ENCODE data around the gene ALPK1. TPM values are rescaled to one million over a fixed set of nuclear protein-coding genes. Genes with fewer than 3 reads are reported as not detected.

The ALPK1 gene
- total RNA-seq, 1 donor from 2014 or later, result 40.1 TPM

DNA sequence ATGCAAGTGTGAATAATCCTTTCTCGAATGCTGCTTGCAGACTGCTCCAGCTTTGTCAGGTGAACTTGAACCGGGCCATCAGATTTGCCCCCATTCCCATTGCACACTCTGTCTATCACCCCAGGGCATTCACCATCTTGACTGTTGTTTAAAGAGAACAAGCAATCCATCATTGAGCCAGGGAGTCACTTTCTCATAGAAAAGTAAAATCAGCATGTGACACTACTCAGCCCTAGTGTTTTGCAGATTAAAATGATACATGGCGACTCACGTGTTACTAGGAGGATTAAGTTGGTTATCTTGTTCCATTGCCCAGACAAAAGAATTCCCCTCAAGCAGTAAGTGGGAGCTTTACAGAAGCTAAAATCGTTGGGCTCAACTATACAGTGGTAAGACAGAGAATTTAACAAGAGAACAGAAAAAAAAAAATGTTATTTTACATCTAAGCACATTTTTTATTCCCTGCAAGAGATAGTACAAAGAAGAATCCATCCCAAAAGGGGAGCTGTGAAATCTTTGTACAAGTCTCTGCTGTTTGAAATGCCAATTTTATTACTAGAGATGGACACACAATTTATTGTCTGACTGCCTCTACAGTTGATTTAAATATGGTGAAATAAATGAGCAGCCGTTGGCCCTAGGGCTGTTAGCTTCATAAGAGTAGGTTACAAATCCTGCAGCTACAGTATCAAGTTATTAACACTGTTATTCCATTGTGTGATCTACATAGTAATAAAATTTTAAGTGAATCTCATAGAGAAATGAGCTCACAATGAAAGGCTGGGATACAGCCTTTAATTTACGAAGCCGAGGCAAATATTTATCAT lies 151.3 kb downstream of the ALPK1 start:
- H3K4me1 ChIP-seq, result no peaks in the 10 kb centered on the region
- no peak for DNase-seq
- H3K9me3 ChIP-seq, result peaks cover 17% of the 10 kb centered on the region
- intact Hi-C loops (cut with DNase I), result no loop called here
- H3K36me3 ChIP-seq, result no peaks in the 10 kb centered on the region
- TF ChIP-seq, protein P1, sequence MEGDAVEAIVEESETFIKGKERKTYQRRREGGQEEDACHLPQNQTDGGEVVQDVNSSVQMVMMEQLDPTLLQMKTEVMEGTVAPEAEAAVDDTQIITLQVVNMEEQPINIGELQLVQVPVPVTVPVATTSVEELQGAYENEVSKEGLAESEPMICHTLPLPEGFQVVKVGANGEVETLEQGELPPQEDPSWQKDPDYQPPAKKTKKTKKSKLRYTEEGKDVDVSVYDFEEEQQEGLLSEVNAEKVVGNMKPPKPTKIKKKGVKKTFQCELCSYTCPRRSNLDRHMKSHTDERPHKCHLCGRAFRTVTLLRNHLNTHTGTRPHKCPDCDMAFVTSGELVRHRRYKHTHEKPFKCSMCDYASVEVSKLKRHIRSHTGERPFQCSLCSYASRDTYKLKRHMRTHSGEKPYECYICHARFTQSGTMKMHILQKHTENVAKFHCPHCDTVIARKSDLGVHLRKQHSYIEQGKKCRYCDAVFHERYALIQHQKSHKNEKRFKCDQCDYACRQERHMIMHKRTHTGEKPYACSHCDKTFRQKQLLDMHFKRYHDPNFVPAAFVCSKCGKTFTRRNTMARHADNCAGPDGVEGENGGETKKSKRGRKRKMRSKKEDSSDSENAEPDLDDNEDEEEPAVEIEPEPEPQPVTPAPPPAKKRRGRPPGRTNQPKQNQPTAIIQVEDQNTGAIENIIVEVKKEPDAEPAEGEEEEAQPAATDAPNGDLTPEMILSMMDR (IDR thresholded peaks at IDR 0.05), result no peak
- H3K27me3 ChIP-seq (ENCODE audit: low read depth), result no peaks in the 10 kb centered on the region
- ATAC-seq, result no peak
- no peak overlapping the region for H3K4me3 ChIP-seq
- H3K27ac ChIP-seq, result no peak overlapping the region

DNA sequence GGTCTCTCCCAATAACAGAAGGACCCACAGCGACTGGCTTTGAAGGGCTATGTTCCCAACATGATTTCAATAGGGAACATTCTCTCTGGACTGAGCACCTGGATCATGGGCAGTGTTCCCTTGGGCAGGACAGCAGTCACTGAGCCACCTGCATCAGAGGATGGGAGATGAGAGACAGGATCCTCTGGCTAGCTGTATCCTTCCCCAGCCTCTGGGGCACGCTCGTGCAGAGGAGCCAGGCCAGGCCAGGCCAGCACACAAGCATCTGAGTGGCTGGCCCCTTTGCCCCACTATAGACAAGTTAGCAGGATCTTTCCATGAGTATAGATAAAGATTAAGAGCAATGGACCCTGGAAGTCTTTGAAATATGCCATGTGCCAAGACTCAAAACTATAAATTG lies 152.5 kb downstream of the ALPK1 start:
- Histone ChIP-seq H3K36me3 (no peaks in the 10 kb centered on the region), H3K4me3 (no peak overlapping the region), H3K9me3 (peaks cover 14% of the 10 kb centered on the region), H3K27ac (no peak overlapping the region), H3K27me3 (ENCODE audit: low read depth) (no peaks in the 10 kb centered on the region), H3K4me1 (no peaks in the 10 kb centered on the region)
- DNase-seq, result no peak
- intact Hi-C loops (cut with DNase I), result no loop called here
- no peak for ATAC-seq
- TF ChIP-seq, protein P1 (IDR thresholded peaks at IDR 0.05), result no peak

DNA sequence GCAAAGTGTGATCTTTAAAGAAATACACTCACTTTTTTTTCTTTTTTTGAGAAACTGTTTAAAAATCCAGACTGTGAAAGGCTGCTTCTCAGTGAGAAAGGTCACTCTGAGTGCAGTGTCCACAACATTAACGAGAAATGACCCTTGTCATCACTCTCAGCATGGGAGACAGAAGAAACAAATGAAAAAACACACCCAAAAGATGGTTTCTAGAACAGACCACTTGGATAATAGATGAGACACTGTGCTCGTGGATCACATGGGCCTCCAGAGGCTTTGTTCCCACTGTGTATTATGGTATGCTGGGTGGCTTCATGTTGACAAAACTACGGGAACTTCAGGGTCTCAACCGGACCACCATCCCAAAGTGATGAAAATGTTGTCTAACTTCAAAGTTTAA lies 153.9 kb downstream of the ALPK1 start:
- H3K27me3 ChIP-seq (ENCODE audit: low read depth), result no peaks in the 10 kb centered on the region
- no peaks in the 10 kb centered on the region for H3K4me1 ChIP-seq
- intact Hi-C loops (cut with DNase I), result no loop called here
- TF ChIP-seq, protein P1 (IDR thresholded peaks at IDR 0.05), result no peak
- no peak overlapping the region for H3K4me3 ChIP-seq
- H3K9me3 ChIP-seq, result no peaks in the 10 kb centered on the region
- no peak overlapping the region for H3K27ac ChIP-seq
- ATAC-seq, result no peak
- no peaks in the 10 kb centered on the region for H3K36me3 ChIP-seq
- no peak for DNase-seq

DNA sequence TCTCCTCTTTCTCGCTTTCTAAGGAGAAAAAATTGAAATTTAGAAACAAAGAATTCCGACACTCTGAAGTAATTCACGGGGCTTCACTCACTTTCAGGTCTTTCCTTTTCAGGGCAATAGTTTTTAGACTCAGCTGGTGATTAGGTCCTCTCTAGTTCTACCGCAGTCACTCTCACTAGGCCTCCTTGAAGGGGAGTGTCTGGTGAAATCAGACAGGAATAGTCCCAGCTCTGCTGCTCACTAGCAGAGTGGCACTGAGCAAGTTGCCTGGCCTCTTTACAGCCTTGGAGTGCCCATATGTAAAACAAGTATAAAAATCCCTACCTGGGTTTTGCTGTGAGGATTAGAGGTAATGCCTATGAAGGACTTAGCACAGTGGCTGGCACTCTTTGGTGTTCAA lies 154.7 kb downstream of the ALPK1 start:
- no peaks in the 10 kb centered on the region for H3K4me1 ChIP-seq
- H3K9me3 ChIP-seq, result no peaks in the 10 kb centered on the region
- DNase-seq, result no peak
- ATAC-seq, result no peak
- intact Hi-C loops (cut with DNase I), result no loop called here
- TF ChIP-seq, protein P1 (IDR thresholded peaks at IDR 0.05), result no peak
- H3K36me3 ChIP-seq, result no peaks in the 10 kb centered on the region
- no peak overlapping the region for H3K4me3 ChIP-seq
- no peak overlapping the region for H3K27ac ChIP-seq
- H3K27me3 ChIP-seq (ENCODE audit: low read depth), result no peaks in the 10 kb centered on the region

DNA sequence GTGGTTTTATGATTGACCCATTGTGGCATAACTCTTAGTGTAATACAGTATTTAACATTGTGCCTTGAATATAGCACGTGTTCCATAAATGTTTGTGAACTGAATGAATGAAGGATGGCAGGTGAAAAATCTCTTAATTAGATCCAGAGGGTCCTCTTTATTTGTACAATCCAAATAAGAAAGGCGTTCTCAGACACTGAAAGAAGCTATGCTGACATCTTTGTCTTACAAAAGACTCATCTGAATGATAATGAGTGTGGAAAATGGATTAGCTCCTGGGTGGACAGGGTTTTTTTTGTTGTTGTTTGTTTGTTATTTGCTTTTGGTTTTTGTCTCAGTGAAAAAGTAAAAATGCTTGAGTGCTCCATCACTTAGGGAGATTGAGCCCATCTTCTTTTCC lies 156.2 kb downstream of the ALPK1 start:
- intact Hi-C loops (cut with DNase I), result no loop called here
- DNase-seq (no peak), ATAC-seq (no peak)
- no peak overlapping the region for H3K4me3 ChIP-seq
- H3K27me3 ChIP-seq (ENCODE audit: low read depth), result no peaks in the 10 kb centered on the region
- H3K9me3 ChIP-seq, result no peaks in the 10 kb centered on the region
- TF ChIP-seq, protein P1 (IDR thresholded peaks at IDR 0.05), result no peak
- H3K27ac ChIP-seq, result no peak overlapping the region
- H3K36me3 ChIP-seq, result no peaks in the 10 kb centered on the region
- no peaks in the 10 kb centered on the region for H3K4me1 ChIP-seq
